ENCODE data around the gene MPV17L2. TPM values are rescaled to one million over a fixed set of nuclear protein-coding genes. Genes with fewer than 3 reads are reported as not detected.
A peak's percentile ranks its signal among the peaks of the same experiment; 100 is the strongest.

MPV17L2 gene
- total RNA-seq, 2 donors from 2014 or later = 3.8 TPM

GRCh38 chr19:18183529-18183928, 9.5 kb upstream of the MPV17L2 start:
- ATAC-seq (no peak), DNase-seq (no peak)
- no peaks in the 10 kb centered on the region for H3K36me3 Mint-ChIP-seq (ENCODE audit: low read depth)
- H3K4me3 Mint-ChIP-seq = no peak overlapping the region
- H3K9me3 ChIP-seq (ENCODE audit: control insufficient read depth, low read length, poor library complexity, severe bottlenecking) = no peaks in the 10 kb centered on the region
- H3K4me1 Mint-ChIP-seq = no peaks in the 10 kb centered on the region
- H3K27ac Mint-ChIP-seq = no peak overlapping the region
- H3K27me3 Mint-ChIP-seq = no peaks in the 10 kb centered on the region

DNA sequence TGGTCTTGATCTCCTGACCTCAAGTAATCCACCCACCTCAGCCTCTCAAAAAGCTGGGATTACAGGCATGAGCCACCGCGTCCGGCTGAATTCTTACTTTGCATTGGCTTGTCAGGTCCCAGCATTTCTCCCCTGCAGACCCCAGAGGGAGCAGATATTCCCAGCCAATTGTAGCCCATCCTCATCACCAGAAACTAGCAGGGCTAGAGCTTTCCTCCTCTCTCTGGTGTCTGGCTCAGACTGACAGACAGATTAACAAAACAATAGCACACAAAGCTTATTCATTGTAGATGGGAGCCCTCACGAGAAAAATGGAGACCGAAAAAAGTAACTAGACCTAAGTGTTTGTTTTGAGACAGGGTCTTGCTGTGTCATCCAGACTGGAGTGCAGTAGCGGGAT, 7.5 kb upstream of the MPV17L2 start:
- H3K27ac Mint-ChIP-seq = no peak overlapping the region
- DNase-seq = no peak
- H3K4me3 Mint-ChIP-seq = no peak overlapping the region
- no peaks in the 10 kb centered on the region for H3K9me3 ChIP-seq (ENCODE audit: control insufficient read depth, low read length, poor library complexity, severe bottlenecking)
- H3K4me1 Mint-ChIP-seq = no peaks in the 10 kb centered on the region
- ATAC-seq = no peak
- H3K36me3 Mint-ChIP-seq (ENCODE audit: low read depth) = no peaks in the 10 kb centered on the region
- no peaks in the 10 kb centered on the region for H3K27me3 Mint-ChIP-seq

GRCh38 chr19:18190278-18190677, 2.7 kb upstream of the MPV17L2 start:
- DNase-seq (no peak), ATAC-seq (no peak)
- Mint-ChIP-seq H3K4me3 (no peak overlapping the region), H3K27me3 (no peaks in the 10 kb centered on the region), H3K4me1 (peaks cover 20% of the 10 kb centered on the region), H3K36me3 (ENCODE audit: low read depth) (no peaks in the 10 kb centered on the region), H3K27ac (no peak overlapping the region)
- H3K9me3 ChIP-seq (ENCODE audit: control insufficient read depth, low read length, poor library complexity, severe bottlenecking) = no peaks in the 10 kb centered on the region

GRCh38 chr19:18191640-18192062, 1.4 kb upstream of the MPV17L2 start:
- H3K9me3 ChIP-seq (ENCODE audit: control insufficient read depth, low read length, poor library complexity, severe bottlenecking) = no peaks in the 10 kb centered on the region
- Mint-ChIP-seq H3K4me3 (peak overlapping the region; percentile 92), H3K27me3 (no peaks in the 10 kb centered on the region), H3K36me3 (ENCODE audit: low read depth) (no peaks in the 10 kb centered on the region), H3K4me1 (peaks cover 20% of the 10 kb centered on the region), H3K27ac (peak overlapping the region; percentile 94)
- DNase-seq = no peak
- no peak for ATAC-seq

DNA sequence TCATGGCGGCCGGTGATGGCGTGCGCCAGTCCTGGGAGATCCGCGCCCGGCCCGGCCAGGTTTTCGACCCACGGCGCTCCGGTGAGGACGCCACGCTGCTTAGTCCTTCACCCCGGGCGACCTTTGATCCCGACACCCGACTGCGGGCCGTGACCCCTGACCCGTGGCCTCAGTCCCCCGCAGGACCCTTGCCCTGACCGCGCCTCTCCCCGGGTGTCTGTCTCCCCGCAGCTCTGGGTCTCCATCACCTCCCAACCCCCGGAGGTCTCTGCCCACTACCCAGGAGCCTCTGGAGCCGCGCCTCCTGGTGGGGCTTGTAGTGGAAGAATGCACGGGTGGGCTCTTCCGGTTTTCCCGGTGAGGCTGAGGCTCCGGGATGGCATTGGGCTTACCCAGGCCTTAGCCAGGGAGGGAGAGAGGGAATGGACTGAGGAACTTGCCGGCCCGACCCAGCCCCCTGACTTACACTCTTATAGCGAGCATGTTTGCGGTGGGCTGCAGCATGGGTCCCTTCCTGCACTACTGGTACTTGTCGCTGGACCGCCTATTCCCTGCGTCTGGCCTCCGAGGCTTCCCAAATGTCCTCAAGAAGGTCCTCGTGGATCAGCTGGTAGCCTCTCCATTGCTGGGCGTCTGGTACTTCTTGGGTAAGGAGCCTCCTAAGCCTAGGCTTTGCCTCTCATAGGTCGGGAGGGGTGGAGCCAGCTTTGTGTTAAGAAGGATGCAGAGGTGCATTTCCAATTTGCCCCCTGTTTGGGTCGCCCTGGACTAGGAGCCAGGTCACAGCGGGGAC, 566 bp downstream of the MPV17L2 start:
- H3K4me3 Mint-ChIP-seq = peak overlapping the region; percentile 92
- DNase-seq (no peak), ATAC-seq (no peak)
- H3K4me1 Mint-ChIP-seq = peaks cover 25% of the 10 kb centered on the region
- H3K27ac Mint-ChIP-seq = peak overlapping the region; percentile 94
- H3K27me3 Mint-ChIP-seq = no peaks in the 10 kb centered on the region
- H3K36me3 Mint-ChIP-seq (ENCODE audit: low read depth) = peaks cover 5% of the 10 kb centered on the region
- H3K9me3 ChIP-seq (ENCODE audit: control insufficient read depth, low read length, poor library complexity, severe bottlenecking) = no peaks in the 10 kb centered on the region

DNA sequence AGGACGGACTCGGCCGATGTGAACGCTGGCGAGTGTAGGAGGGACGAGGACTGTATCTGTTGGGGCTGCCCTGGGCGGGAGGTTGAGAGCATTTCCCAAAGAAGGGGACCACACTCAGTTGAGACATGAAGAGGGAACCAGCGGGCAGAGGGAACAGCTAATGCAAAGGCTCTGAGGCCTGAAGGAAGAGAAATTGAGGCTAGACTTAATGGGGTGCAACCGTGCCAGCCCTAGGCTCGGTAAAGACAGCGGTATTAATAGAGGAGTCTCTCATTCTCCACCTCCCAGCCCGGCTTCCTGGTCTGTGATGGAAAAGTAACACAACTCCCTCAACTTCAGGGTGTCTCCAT, 1.1 kb downstream of the MPV17L2 start:
- DNase-seq = no peak
- Mint-ChIP-seq H3K4me3 (peak overlapping the region; percentile 92), H3K36me3 (ENCODE audit: low read depth) (peaks cover 5% of the 10 kb centered on the region), H3K27me3 (no peaks in the 10 kb centered on the region), H3K4me1 (peaks cover 26% of the 10 kb centered on the region), H3K27ac (peak overlapping the region; percentile 94)
- H3K9me3 ChIP-seq (ENCODE audit: control insufficient read depth, low read length, poor library complexity, severe bottlenecking) = no peaks in the 10 kb centered on the region
- ATAC-seq = no peak

GRCh38 chr19:18194554-18195238, 1.7 kb downstream of the MPV17L2 start:
- Mint-ChIP-seq H3K4me1 (peaks cover 26% of the 10 kb centered on the region), H3K4me3 (peak overlapping the region; percentile 92), H3K27me3 (no peaks in the 10 kb centered on the region), H3K36me3 (ENCODE audit: low read depth) (peaks cover 5% of the 10 kb centered on the region), H3K27ac (peak overlapping the region; percentile 94)
- ATAC-seq (no peak), DNase-seq (no peak)
- H3K9me3 ChIP-seq (ENCODE audit: control insufficient read depth, low read length, poor library complexity, severe bottlenecking) = no peaks in the 10 kb centered on the region

GRCh38 chr19:18196511-18196845, 3.5 kb downstream of the MPV17L2 start:
- Mint-ChIP-seq H3K27me3 (no peaks in the 10 kb centered on the region), H3K27ac (no peak overlapping the region), H3K4me1 (peaks cover 26% of the 10 kb centered on the region), H3K4me3 (no peak overlapping the region), H3K36me3 (ENCODE audit: low read depth) (peaks cover 5% of the 10 kb centered on the region)
- H3K9me3 ChIP-seq (ENCODE audit: control insufficient read depth, low read length, poor library complexity, severe bottlenecking) = no peaks in the 10 kb centered on the region
- no peak for ATAC-seq
- no peak for DNase-seq

- DNase-seq (no peak), ATAC-seq (no peak)
- no peak overlapping the region for H3K27ac Mint-ChIP-seq
- no peaks in the 10 kb centered on the region for H3K27me3 Mint-ChIP-seq
- H3K4me1 Mint-ChIP-seq = peaks cover 25% of the 10 kb centered on the region
- H3K4me3 Mint-ChIP-seq = no peak overlapping the region
- peaks cover 5% of the 10 kb centered on the region for H3K36me3 Mint-ChIP-seq (ENCODE audit: low read depth)
- H3K9me3 ChIP-seq (ENCODE audit: control insufficient read depth, low read length, poor library complexity, severe bottlenecking) = no peaks in the 10 kb centered on the region
Measured at GRCh38 chr19:18197306-18197705, 4.3 kb downstream of the MPV17L2 start.

DNA sequence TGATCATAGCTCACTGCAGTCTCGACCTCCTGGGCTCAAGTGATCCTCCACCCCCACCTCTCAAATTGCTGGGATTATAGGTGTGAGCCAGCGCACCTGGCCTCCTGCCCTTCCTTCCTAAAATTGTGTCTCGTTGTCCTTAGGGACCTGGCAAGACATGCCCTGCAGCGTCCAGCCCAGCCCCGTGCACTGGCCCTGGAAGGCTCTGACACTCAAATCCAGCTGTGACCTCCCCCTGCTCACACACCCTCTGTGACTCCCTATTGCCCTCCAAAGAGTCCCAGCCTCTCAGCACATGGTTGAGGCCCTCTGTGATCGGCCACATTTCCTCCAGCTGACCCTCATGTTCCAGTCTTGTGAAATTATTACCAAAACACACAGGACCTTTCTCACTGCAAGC, 4.9 kb downstream of the MPV17L2 start:
- H3K27ac Mint-ChIP-seq = no peak overlapping the region
- H3K4me3 Mint-ChIP-seq = no peak overlapping the region
- H3K27me3 Mint-ChIP-seq = no peaks in the 10 kb centered on the region
- ATAC-seq = no peak
- DNase-seq = no peak
- H3K4me1 Mint-ChIP-seq = peaks cover 25% of the 10 kb centered on the region
- H3K9me3 ChIP-seq (ENCODE audit: control insufficient read depth, low read length, poor library complexity, severe bottlenecking) = no peaks in the 10 kb centered on the region
- peaks cover 5% of the 10 kb centered on the region for H3K36me3 Mint-ChIP-seq (ENCODE audit: low read depth)

DNA sequence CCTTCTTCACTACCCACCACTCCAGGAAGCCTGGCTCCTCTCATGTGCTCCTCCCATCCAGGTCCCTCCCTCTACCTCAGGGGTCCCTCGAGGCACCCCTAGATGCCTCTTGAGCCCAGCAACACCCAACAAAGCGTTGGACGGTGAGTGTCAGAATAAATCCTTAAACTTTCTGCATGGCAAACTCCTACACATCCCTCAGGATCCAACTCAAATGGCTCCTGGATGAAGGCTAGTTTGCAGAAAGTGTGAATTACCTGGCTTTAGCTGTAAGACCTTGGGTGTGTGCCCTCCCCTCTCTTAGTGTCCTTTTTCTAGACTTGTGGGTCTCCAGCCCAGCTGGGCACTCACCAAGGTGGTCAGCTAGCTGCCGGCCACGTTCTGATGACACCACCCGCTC, 5.4 kb downstream of the MPV17L2 start:
- Mint-ChIP-seq H3K4me1 (peaks cover 26% of the 10 kb centered on the region), H3K27ac (no peak overlapping the region), H3K4me3 (no peak overlapping the region), H3K36me3 (ENCODE audit: low read depth) (peaks cover 5% of the 10 kb centered on the region), H3K27me3 (no peaks in the 10 kb centered on the region)
- no peaks in the 10 kb centered on the region for H3K9me3 ChIP-seq (ENCODE audit: control insufficient read depth, low read length, poor library complexity, severe bottlenecking)
- DNase-seq = no peak
- ATAC-seq = no peak

DNA sequence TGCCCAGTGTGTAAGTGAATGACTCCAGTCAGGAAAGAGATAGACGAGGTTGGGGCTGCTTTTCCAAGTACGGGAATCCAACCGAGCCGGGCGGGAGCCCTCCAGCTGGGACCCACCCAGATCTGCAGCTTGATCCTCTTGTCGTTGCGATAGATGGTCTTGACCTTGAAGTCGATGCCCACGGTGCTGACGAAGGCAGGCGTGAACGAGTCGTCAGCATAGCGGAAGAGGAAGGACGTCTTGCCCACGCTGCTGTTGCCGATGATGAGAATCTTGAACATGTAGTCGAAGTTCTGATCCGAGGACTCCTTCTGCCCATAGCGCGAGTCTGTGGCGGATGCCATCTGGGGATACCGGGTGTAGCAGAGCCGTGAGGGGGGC, 9.4 kb downstream of the MPV17L2 start:
- Mint-ChIP-seq H3K27me3 (no peaks in the 10 kb centered on the region), H3K36me3 (ENCODE audit: low read depth) (peaks cover 5% of the 10 kb centered on the region), H3K4me3 (peak overlapping the region; percentile 67), H3K4me1 (peaks cover 25% of the 10 kb centered on the region), H3K27ac (peak overlapping the region; percentile 39)
- H3K9me3 ChIP-seq (ENCODE audit: control insufficient read depth, low read length, poor library complexity, severe bottlenecking) = no peaks in the 10 kb centered on the region
- no peak for DNase-seq
- no peak for ATAC-seq

GRCh38 chr19:18202778-18203407, 9.9 kb downstream of the MPV17L2 start:
- ATAC-seq = no peak
- Mint-ChIP-seq H3K4me3 (peak overlapping the region; percentile 93), H3K27ac (peak overlapping the region; percentile 93), H3K4me1 (peaks cover 25% of the 10 kb centered on the region), H3K27me3 (no peaks in the 10 kb centered on the region), H3K36me3 (ENCODE audit: low read depth) (peaks cover 5% of the 10 kb centered on the region)
- no peak for DNase-seq
- no peaks in the 10 kb centered on the region for H3K9me3 ChIP-seq (ENCODE audit: control insufficient read depth, low read length, poor library complexity, severe bottlenecking)
